Measurements from ENCODE around the gene ZNF566. TPM values are rescaled to one million over a fixed set of nuclear protein-coding genes. Genes with fewer than 3 reads are reported as not detected.

Gene ZNF566
- total and polyA plus RNA-seq, 2 of the 13 experiments (the other 11 are each of a cell fraction or from before 2014, with no cell fraction given), result 4.8 to 13.7 TPM

DNA sequence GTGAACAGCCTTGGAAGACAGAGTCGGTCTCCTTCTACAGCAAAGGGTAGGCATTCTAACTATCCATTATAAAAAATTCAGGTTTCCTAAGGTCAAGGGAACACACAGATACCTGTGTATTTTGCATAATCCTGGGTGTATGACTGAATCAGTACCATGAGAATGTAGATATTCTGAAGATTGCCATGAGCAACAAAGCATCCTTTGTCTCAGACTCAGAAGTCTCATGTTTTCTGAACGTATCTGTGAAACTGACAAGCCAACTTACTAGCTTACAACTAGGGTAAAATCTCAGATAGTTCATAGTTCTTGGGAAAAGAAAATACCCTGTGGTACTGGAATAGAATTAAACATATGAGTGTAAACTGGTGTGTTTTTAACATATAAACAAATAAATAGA, 6.5 kb downstream of the ZNF566 start:
- in situ Hi-C loops (cut with HindIII; ENCODE audit: extremely low pct_ligation_motif_present, low pct_unique_long_range_greater_than_20kb) (no loop called here), intact Hi-C loops (cut with micrococcal nuclease; ENCODE audit: unreplicated experiment) (no loop called here)
- Histone ChIP-seq H4K20me1 (ENCODE audit: insufficient read depth, low read length) (no peaks in the 10 kb centered on the region), H2AFZ (ENCODE audit: low read length) (no peak overlapping the region), H3K36me3 (replicated peaks in 1 of 2; ENCODE audit: control insufficient read depth in 1 of 2, insufficient read depth in 2 of 2, low read length in 2 of 2) (no peaks in the 10 kb centered on the region), H3K4me1 (ENCODE audit: insufficient read depth, low read length) (peaks cover 28% of the 10 kb centered on the region), H3K9me3 (ENCODE audit: low read length) (no peaks in the 10 kb centered on the region), H3K9ac (ENCODE audit: insufficient read depth, low read depth, low read length) (no peak overlapping the region), H3K79me2 (ENCODE audit: insufficient read depth, low read length) (peaks cover 9% of the 10 kb centered on the region), H3K4me2 (ENCODE audit: low read depth, low read length) (no peak overlapping the region), H3K27me3 (ENCODE audit: control insufficient read depth in 1 of 2, insufficient read depth in 2 of 2, low read length in 2 of 2) (no peaks in the 10 kb centered on the region), H3K27ac (ENCODE audit: extremely low read length, insufficient read depth, low read length) (no peak overlapping the region), H3K4me3 (replicated peaks in 1 of 3; ENCODE audit: insufficient read depth in 1 of 3, low read depth in 2 of 3, low read length in 3 of 3) (no peak overlapping the region)
- ATAC-seq, result no peak
- POLR2A ChIA-PET, result no interaction called here
- CTCF ChIA-PET (ENCODE audit: low intra/inter-chr PET ratio, low total read pairs), result no interaction called here
- TF ChIP-seq WIZ (CRISPR knock-in tag; IDR thresholded peaks at IDR 0.05) (no peak), ATF7-NPFF (CRISPR knock-in tag; IDR thresholded peaks at IDR 0.05; ENCODE audit: low read depth) (no peak), NONO (IDR thresholded peaks at IDR 0.05) (no peak), NONO (CRISPR knock-in tag; conservative IDR thresholded peaks at IDR 0.05) (no peak), ZNF451 (CRISPR knock-in tag; IDR thresholded peaks at IDR 0.05) (no peak), MYNN (CRISPR knock-in tag; IDR thresholded peaks at IDR 0.05; ENCODE audit: low read depth) (no peak)
- TF ChIP-seq, protein P1, sequence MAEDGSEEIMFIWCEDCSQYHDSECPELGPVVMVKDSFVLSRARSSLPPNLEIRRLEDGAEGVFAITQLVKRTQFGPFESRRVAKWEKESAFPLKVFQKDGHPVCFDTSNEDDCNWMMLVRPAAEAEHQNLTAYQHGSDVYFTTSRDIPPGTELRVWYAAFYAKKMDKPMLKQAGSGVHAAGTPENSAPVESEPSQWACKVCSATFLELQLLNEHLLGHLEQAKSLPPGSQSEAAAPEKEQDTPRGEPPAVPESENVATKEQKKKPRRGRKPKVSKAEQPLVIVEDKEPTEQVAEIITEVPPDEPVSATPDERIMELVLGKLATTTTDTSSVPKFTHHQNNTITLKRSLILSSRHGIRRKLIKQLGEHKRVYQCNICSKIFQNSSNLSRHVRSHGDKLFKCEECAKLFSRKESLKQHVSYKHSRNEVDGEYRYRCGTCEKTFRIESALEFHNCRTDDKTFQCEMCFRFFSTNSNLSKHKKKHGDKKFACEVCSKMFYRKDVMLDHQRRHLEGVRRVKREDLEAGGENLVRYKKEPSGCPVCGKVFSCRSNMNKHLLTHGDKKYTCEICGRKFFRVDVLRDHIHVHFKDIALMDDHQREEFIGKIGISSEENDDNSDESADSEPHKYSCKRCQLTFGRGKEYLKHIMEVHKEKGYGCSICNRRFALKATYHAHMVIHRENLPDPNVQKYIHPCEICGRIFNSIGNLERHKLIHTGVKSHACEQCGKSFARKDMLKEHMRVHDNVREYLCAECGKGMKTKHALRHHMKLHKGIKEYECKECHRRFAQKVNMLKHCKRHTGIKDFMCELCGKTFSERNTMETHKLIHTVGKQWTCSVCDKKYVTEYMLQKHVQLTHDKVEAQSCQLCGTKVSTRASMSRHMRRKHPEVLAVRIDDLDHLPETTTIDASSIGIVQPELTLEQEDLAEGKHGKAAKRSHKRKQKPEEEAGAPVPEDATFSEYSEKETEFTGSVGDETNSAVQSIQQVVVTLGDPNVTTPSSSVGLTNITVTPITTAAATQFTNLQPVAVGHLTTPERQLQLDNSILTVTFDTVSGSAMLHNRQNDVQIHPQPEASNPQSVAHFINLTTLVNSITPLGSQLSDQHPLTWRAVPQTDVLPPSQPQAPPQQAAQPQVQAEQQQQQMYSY (CRISPR knock-in tag; IDR thresholded peaks at IDR 0.05), result no peak
- TF ChIP-seq, protein P2, sequence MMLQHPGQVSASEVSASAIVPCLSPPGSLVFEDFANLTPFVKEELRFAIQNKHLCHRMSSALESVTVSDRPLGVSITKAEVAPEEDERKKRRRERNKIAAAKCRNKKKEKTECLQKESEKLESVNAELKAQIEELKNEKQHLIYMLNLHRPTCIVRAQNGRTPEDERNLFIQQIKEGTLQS (CRISPR knock-in tag; IDR thresholded peaks at IDR 0.05), result no peak
- no TSS peak for BruUV-seq (replicated peaks)
- WGBS (ENCODE audit: low lambda C conversion rate), result 76% methylated on average over 2 of the region's 2 CpGs
- peak; percentile 20 for DNase-seq (ENCODE audit: low spot score)
- no peak for FAIRE-seq
